A673 (cell line): ENCODE results near the gene DIMT1.

Source experiments
- EZH2 ChIP-seq: fragments of 200-600 bp; sonication (generic); IDR thresholded peaks from 2 replicates; pipeline ENCODE4 v1.6.1; 2017; ENCODE audit warnings: borderline replicate concordance, low read depth, mild to moderate bottlenecking, mixed read lengths, antibody characterized with exemption, low read length; ENCODE audit not compliant: poor library complexity, severe bottlenecking
- TF ChIP-seq, protein P1 (sequence below): fragments of 300-800, 200-600 bp; sonication (generic); conservative IDR thresholded peaks from 2 replicates; pipeline ENCODE4 v1.5.1; 2017; ENCODE audit warnings: low read depth, mild to moderate bottlenecking, antibody characterized with exemption, low read length, moderate library complexity, mixed read lengths

- TF ChIP-seq, protein P1, sequence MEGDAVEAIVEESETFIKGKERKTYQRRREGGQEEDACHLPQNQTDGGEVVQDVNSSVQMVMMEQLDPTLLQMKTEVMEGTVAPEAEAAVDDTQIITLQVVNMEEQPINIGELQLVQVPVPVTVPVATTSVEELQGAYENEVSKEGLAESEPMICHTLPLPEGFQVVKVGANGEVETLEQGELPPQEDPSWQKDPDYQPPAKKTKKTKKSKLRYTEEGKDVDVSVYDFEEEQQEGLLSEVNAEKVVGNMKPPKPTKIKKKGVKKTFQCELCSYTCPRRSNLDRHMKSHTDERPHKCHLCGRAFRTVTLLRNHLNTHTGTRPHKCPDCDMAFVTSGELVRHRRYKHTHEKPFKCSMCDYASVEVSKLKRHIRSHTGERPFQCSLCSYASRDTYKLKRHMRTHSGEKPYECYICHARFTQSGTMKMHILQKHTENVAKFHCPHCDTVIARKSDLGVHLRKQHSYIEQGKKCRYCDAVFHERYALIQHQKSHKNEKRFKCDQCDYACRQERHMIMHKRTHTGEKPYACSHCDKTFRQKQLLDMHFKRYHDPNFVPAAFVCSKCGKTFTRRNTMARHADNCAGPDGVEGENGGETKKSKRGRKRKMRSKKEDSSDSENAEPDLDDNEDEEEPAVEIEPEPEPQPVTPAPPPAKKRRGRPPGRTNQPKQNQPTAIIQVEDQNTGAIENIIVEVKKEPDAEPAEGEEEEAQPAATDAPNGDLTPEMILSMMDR: no peak
- TF ChIP-seq EZH2: no peak
Observed at GRCh38 chr5:62432621-62433064, 28.9 kb upstream of the DIMT1 start.
